Stomach (tissue), 4 donors: ENCODE measurements around the gene MAGIX.

ENCODE experiments used
- CTCF ChIP-seq, 7 experiments: fragments of 450-650 bp in 4 of 7; fragments of 200-600 bp in 3 of 7; sonication (generic) in 3 of 7; IDR thresholded peaks; one replicate each; pipeline ENCODE4 v1.5.1; 2016 to 2019; ENCODE audit warnings: antibody characterized with exemption in 7 of 7, control low read depth in 2 of 7, mild to moderate bottlenecking in 1 of 7
- EP300 ChIP-seq: sonication (generic); formaldehyde crosslinking; IDR thresholded peaks from one replicate; pipeline ENCODE4 v1.6.1; 2017; ENCODE audit warnings: antibody characterized with exemption
- POLR2AphosphoS5 ChIP-seq, 3 donors: sonication (generic); formaldehyde crosslinking; IDR thresholded peaks; one replicate each; pipeline ENCODE4 v1.6.1; 2016; ENCODE audit warnings: antibody characterized with exemption in 3 of 3

- TF ChIP-seq CTCF (IDR thresholded peaks at IDR 0.05) (no peak), POLR2AphosphoS5 (IDR thresholded peaks at IDR 0.05) (no peak), EP300 (no peak)
These were observed 41.0 kb downstream of the MAGIX start for GRCh38 chrX:49203536-49203935.
